ENCODE data around the gene ATOH1.

Gene ATOH1

DNA sequence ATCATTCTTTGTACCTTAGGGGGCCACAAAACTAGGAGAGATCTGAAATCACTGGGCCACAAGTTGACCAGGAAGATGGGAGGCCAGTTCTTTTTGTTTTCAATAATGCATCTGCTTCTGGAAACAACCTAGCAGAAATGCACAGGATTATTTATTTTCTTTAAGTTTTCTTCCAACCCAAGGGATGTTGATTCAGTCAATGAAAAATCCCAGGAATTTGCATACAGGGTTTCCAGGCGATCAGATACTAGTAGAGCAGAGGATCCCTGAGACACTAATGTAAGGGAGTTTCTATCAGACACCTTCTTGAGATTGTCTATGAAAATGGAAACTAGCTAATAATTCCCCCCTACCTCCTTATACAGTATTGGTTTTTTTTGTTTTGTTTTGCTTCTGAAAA, 7.4 kb downstream of the ATOH1 start:
- no peak for DNase-seq

- DNase-seq: no peak
These were observed 11.2 kb downstream of the ATOH1 start for GRCh38 chr4:93839704-93840103.

- DNase-seq: no peak
These were observed 13.3 kb downstream of the ATOH1 start for GRCh38 chr4:93841803-93842345.

- no peak for DNase-seq
These were observed 14.2 kb downstream of the ATOH1 start for GRCh38 chr4:93842601-93843252.

DNA sequence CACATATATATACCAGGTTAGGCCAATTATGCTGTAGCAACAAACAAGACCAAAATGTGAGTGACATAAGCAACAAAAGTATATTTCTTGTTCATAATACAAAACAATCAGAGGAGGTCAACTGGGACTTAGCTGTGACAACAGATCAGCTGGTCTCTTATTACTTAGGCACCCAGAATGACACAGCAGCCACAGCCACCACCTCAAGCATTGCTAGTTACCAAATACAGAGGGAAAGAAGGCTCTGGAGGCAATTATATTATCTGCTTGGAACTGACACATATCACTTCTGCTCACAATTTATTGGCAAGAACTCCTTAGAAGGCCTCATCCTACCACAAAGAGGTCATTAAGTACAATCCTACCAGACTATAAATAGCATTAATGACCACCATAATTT, 15.2 kb downstream of the ATOH1 start:
- DNase-seq: no peak

GRCh38 chr4:93852680-93853079, 24.1 kb downstream of the ATOH1 start:
- no peak for DNase-seq

- no peak for DNase-seq
These were observed 27.4 kb downstream of the ATOH1 start for GRCh38 chr4:93855926-93856325.

GRCh38 chr4:93865650-93866049, 37.1 kb downstream of the ATOH1 start:
- DNase-seq: no peak

DNA sequence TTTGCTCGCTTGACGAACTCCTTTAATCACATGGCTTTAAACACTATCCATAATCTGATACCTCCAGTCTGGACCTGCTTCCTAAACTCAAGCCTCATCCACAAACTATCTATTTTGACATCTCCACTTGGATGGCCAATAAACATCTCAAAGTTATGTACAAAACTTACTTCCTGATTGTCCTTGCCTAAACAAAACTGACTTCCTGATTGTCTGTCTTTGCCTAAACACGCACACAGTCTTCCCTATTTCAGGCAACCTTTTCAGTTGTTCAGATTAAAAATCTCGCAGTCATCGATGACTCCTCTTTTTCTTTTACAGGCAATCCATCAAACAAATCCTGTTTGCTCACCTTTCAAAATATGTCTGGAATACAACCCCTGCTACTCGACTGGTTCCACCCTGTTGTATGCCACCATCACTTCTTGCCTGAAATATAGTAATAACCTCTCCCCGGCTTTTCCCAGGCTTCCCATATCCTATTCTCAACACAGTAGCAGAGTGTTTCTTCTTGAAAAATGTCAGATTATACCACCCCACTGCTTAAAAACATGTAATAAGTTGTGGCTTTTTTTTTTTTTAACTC, 39.0 kb downstream of the ATOH1 start:
- DNase-seq: no peak

GRCh38 chr4:93870876-93871458, 42.4 kb downstream of the ATOH1 start:
- DNase-seq: no peak

DNA sequence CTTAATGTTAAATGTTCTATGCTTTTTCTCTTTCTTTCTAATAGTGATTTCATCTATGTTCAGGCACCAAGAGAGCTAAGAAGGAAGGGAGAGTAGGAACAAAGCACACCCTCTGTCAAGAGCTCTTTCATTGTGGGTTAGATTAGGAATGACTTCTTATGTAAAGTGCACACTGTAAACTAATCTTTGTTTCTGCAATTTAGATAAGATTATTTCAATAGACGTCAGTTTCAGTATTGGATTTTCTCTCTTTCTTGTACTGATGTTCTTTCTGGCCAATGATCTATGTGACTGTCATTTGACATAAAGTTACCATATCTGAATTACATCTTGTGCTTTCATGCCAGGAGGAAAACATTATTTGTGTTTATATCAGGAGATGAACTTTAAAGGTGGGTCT, 48.2 kb downstream of the ATOH1 start:
- no peak for DNase-seq

DNA sequence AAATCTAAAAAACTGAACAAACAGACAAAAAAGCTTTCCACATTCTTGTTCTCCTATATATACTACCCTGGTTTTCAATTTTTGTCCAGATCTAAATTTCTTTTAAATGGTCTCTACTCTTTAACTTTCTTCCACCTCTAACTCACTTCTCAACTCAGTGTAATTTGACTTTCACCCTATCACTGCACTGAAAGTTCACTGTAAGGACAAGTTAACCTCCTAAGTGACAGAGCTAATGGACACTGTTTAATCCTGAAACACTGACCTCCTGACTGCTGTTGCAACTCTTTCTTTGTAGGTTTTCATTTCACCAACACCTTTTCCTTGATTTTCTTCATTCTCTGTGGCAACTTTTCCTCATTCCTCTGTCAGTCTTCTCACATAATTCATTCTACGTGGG, 50.0 kb downstream of the ATOH1 start:
- DNase-seq: no peak

- DNase-seq: no peak
These were observed 51.4 kb downstream of the ATOH1 start for GRCh38 chr4:93879919-93880318.
